Choroid plexus epithelial cell (primary cell): ENCODE data around the gene LIMA1.

Experiments
- DNase-seq: peaks from one replicate; pipeline ENCODE4 v3.0.0-alpha.2; 2010; ENCODE audit warnings: low read depth
- H3K4me3 ChIP-seq: 2 replicates; pipeline ENCODE4 v1.5.1; 2011; ENCODE audit warnings: low read depth, mild to moderate bottlenecking, control low read depth, low read length, moderate library complexity
- TF ChIP-seq, protein P1 (sequence below): conservative IDR thresholded peaks from 2 replicates; pipeline ENCODE4 v1.5.1; 2011; ENCODE audit warnings: low read depth, mild to moderate bottlenecking, control low read depth, inconsistent platforms, low read length, moderate library complexity

Gene LIMA1

DNA sequence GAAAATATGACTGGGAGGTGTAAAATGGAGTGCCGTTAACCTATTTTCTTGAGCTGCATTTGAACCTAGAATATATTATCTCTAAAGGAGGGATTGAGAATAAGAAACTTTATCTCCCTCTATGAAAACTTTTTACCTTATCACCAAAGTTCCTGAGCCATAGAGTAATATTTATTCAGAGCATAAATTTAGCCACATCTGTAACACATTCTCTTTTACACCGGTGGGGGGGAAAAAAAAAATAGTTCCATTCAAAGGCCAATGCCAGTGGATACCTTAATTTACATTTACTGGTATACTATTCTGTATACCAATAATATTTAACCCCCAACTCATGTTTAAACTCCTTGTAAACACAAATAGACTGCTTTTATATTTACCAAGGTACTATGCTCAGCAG is 137.9 kb downstream of the LIMA1 start:
- no peak overlapping the region for H3K4me3 ChIP-seq
- TF ChIP-seq, protein P1, sequence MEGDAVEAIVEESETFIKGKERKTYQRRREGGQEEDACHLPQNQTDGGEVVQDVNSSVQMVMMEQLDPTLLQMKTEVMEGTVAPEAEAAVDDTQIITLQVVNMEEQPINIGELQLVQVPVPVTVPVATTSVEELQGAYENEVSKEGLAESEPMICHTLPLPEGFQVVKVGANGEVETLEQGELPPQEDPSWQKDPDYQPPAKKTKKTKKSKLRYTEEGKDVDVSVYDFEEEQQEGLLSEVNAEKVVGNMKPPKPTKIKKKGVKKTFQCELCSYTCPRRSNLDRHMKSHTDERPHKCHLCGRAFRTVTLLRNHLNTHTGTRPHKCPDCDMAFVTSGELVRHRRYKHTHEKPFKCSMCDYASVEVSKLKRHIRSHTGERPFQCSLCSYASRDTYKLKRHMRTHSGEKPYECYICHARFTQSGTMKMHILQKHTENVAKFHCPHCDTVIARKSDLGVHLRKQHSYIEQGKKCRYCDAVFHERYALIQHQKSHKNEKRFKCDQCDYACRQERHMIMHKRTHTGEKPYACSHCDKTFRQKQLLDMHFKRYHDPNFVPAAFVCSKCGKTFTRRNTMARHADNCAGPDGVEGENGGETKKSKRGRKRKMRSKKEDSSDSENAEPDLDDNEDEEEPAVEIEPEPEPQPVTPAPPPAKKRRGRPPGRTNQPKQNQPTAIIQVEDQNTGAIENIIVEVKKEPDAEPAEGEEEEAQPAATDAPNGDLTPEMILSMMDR = no peak
- no peak for DNase-seq

GRCh38 chr12:50142993-50143392 is 140.3 kb downstream of the LIMA1 start:
- no peak overlapping the region for H3K4me3 ChIP-seq
- no peak for DNase-seq
- TF ChIP-seq, protein P1 = no peak

DNA sequence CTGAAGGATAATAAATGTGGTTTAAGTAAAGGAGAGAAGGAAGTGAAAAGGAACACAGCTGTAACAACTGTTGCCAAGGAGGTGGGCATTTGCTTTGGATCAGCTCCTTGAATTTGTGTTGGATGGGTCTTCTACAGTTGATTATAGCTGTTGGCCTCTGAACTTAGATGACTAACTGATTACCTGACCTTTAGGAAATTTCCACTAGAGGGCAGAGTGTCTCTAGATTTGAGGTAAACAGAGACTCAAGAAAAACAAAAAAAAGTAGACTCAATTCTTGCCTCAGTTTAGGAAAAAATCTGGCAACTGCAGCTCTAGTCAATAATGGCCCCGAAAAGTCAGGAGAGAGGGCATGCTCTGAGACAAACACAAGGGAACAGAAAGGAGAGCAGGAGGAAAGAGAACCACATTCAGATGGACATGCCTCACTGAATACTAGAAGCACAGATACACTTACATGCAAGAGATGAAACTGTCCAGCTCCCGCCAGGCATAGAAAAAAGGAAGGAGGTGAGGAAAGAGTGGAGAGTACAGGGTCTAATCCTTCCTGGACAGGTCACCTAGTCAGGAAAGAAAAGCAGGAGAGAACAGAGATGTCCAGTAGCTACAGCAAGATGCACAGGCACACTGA is 150.7 kb downstream of the LIMA1 start:
- TF ChIP-seq, protein P1 = peak; percentile 43
- DNase-seq = peak; percentile 56
- H3K4me3 ChIP-seq = no peak overlapping the region

GRCh38 chr12:50129290-50129689 is 154.0 kb downstream of the LIMA1 start:
- DNase-seq = no peak
- TF ChIP-seq, protein P1 = no peak
- H3K4me3 ChIP-seq = no peak overlapping the region

- TF ChIP-seq, protein P1 = no peak
- H3K4me3 ChIP-seq = no peak overlapping the region
- DNase-seq = no peak
These were observed 155.8 kb downstream of the LIMA1 start for GRCh38 chr12:50127546-50127945.
